CD8-positive, alpha-beta memory T cell (primary cell): ENCODE results near the gene FXYD4. TPM values are rescaled to one million over a fixed set of nuclear protein-coding genes. Genes with fewer than 3 reads are reported as not detected.
A peak's percentile ranks its signal among the peaks of the same experiment; 100 is the strongest.
"Not testable (repeated sequence)": the region's sequence is repeated elsewhere in the genome, so short reads cannot be mapped to it uniquely, and the experiment has no call there.

Experiments
- CTCF ChIA-PET: fragments of 350-600 bp; sonication (Branson Sonifier 250); formaldehyde crosslinking; loops from one replicate; lab custom pipeline; 2021; ENCODE audit warnings: antibody characterized with exemption; lab: Charles Lee
- POLR2A ChIA-PET: fragments of 350-600 bp; sonication (Branson Sonifier 250); formaldehyde crosslinking; loops from one replicate; lab custom pipeline; 2021; ENCODE audit warnings: antibody characterized with exemption; lab: Charles Lee
- DNase-seq, 5 donors: peaks; one replicate each; pipeline versions ENCODE4 v3.0.0 to v3.0.0-alpha.2; 2020 to 2022; ENCODE audit warnings: mixed read lengths in 1 of 5
- H3K27ac ChIP-seq: one replicate; pipeline ENCODE4 v1.7.0; 2013; ENCODE audit warnings: low read depth, mild to moderate bottlenecking, low read length, moderate library complexity
- H3K27me3 ChIP-seq: 2 replicates; pipeline ENCODE4 v1.7.0; 2013; ENCODE audit warnings: low read length, mild to moderate bottlenecking; ENCODE audit not compliant: insufficient read depth, poor library complexity, severe bottlenecking
- H3K36me3 ChIP-seq: 2 replicates; pipeline ENCODE4 v1.7.0; 2013; ENCODE audit warnings: mild to moderate bottlenecking, low read length, moderate library complexity; ENCODE audit not compliant: insufficient read depth
- H3K4me1 ChIP-seq: 2 replicates; pipeline ENCODE4 v1.7.0; 2013; ENCODE audit warnings: mild to moderate bottlenecking, low read length, moderate library complexity; ENCODE audit not compliant: insufficient read depth
- H3K4me3 ChIP-seq: 2 replicates; pipeline ENCODE4 v1.7.0; 2013; ENCODE audit warnings: mild to moderate bottlenecking, low read length
- H3K9me3 ChIP-seq: 2 replicates; pipeline ENCODE4 v1.7.0; 2013; ENCODE audit warnings: mild to moderate bottlenecking, low read length
- H3K27ac Mint-ChIP-seq, 8 donors: one replicate each; pipeline ENCODE4 v1.8.0; 2020 to 2021; ENCODE audit warnings: mixed read lengths in 8 of 8, mild to moderate bottlenecking in 6 of 8, inconsistent platforms in 3 of 8, moderate library complexity in 3 of 8
- H3K27me3 Mint-ChIP-seq, 2 donors: one replicate each; pipeline ENCODE4 v1.8.0; 2020 to 2021; ENCODE audit warnings: mixed read lengths in 2 of 2, mild to moderate bottlenecking in 1 of 2, moderate library complexity in 1 of 2
- H3K36me3 Mint-ChIP-seq, 3 donors: one replicate each; pipeline ENCODE4 v1.8.0; 2020 to 2021; ENCODE audit warnings: mixed read lengths in 3 of 3, inconsistent platforms in 1 of 3, mild to moderate bottlenecking in 1 of 3
- H3K4me1 Mint-ChIP-seq, 3 donors: one replicate each; pipeline ENCODE4 v1.8.0; 2020 to 2021; ENCODE audit warnings: mixed read lengths in 3 of 3, inconsistent platforms in 1 of 3, mild to moderate bottlenecking in 1 of 3
- H3K4me3 Mint-ChIP-seq, 7 donors: one replicate each; pipeline ENCODE4 v1.8.0; 2020 to 2021; ENCODE audit warnings: mixed read lengths in 7 of 7, mild to moderate bottlenecking in 6 of 7, moderate library complexity in 4 of 7, inconsistent platforms in 2 of 7
- H3K9me3 Mint-ChIP-seq, 5 donors: one replicate each; pipeline ENCODE4 v1.8.0; 2020 to 2022; ENCODE audit warnings: mixed read lengths in 5 of 5, mild to moderate bottlenecking in 3 of 5, moderate library complexity in 2 of 5, inconsistent platforms in 1 of 5
- polyA plus RNA-seq: library from polyadenylated mRNA; unstranded; fragments of 300-500 nt; fragmentation: Illumina TruSeq; gene quantifications from one replicate; pipeline ENCODE4 v1.2.3, GENCODE V29; 2021
- total RNA-seq, 2 experiments: library from RNA; stranded (reverse); gene quantifications; one replicate each; pipeline ENCODE4 v1.2.3, GENCODE V29; 2021

The FXYD4 gene, protein sequence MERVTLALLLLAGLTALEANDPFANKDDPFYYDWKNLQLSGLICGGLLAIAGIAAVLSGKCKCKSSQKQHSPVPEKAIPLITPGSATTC
- not detected for total RNA-seq
- not detected for polyA plus RNA-seq

DNA sequence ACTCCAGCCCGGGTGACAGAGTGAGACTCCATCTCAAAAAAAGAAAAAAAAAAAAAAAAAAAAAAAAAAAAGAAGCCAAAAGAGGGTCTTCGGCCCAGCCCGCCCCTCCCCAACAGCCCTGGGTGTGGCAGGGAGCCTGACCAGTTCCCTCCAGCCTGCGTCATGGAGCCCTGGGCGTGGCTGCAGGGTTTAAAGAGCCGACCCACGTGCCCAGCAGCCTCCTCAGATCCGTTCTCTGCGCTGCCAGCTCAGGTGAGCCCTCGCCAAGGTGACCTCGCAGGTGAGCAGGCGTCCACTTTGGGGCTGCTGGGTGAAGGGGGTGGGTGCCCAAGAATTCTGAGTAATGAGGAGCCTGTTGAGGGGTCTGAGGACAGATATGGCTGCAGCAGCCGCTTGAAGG lies at the start of gene FXYD4:
FXYD4 (plus strand) TSS at position 219 of the 400 bp plus-strand sequence. CDS start 2,111 bp downstream, outside the sequence.
- Histone ChIP-seq H3K36me3 (no peaks in the 10 kb centered on the region), H3K27me3 (no peaks in the 10 kb centered on the region), H3K4me3 (no peak within 1 kb of the TSS), H3K27ac (no peak within 1 kb of the TSS), H3K9me3 (no peaks in the 10 kb centered on the region), H3K4me1 (no peaks in the 10 kb centered on the region)
- Mint-ChIP-seq H3K9me3 (no peaks in the 10 kb centered on the region), H3K27me3 (peaks cover 0 to 3% of the 10 kb centered on the region in 2 donors), H3K4me3 (no peak within 1 kb of the TSS), H3K4me1 (peaks cover 10 to 13% (median 11%) of the 10 kb centered on the region in 3 donors), H3K27ac (no peak within 1 kb of the TSS), H3K36me3 (no peaks in the 10 kb centered on the region)
- ChIA-PET CTCF (no interaction called here), POLR2A (no interaction called here)
- DNase-seq: no peak

DNA sequence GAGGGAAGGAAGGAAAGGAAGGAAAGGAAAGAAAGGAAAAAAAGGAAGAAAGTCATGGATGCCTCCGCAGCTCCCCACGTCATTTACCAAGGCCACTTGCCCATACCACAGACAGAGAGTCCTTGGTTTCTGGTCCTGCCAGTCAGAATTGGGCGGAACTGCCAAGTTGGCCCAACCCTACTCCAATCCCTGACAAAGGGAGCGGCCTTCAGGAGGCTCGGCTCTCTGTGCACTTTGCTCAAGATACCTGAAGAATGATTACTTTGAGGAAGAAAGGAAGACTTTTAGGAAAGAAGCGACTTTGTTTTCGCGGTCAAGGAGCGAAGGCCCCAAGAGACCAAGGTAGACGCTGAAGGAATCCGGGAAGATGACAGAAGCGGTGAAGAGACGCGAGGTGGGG lies 49.1 kb upstream of the FXYD4 start:
- Mint-ChIP-seq H3K27me3 (peaks cover 0 to 2% of the 10 kb centered on the region in 2 donors), H3K4me1 (peaks cover 11 to 14% (median 12%) of the 10 kb centered on the region in 3 donors), H3K36me3 (no peaks in the 10 kb centered on the region), H3K9me3 (peaks cover 0 to 7% (median 0%) of the 10 kb centered on the region in 5 donors), H3K27ac (peak overlapping the region in 7 of 8 donors; percentile 9 to 90 (median 81)), H3K4me3 (peak overlapping the region in 6 of 7 donors; percentile 37 to 86 (median 56))
- no peak overlapping the region for H3K4me3 ChIP-seq
- no peak for DNase-seq
- no peaks in the 10 kb centered on the region for H3K27me3 ChIP-seq
- H3K9me3 ChIP-seq: no peaks in the 10 kb centered on the region
- H3K36me3 ChIP-seq: no peaks in the 10 kb centered on the region
- ChIA-PET POLR2A (interaction anchor here (0.7 kb wide), 1 partner anchor 17 kb away, joined by 5 read pairs; no protein-coding TSS in a partner anchor), CTCF (interaction anchor here (1.3 to 2.1 kb wide), 2 partner anchors 26 to 57 kb away, joined by 3 to 5 read pairs; no protein-coding TSS in a partner anchor)
- H3K27ac ChIP-seq: no peak overlapping the region
- H3K4me1 ChIP-seq: no peaks in the 10 kb centered on the region

DNA sequence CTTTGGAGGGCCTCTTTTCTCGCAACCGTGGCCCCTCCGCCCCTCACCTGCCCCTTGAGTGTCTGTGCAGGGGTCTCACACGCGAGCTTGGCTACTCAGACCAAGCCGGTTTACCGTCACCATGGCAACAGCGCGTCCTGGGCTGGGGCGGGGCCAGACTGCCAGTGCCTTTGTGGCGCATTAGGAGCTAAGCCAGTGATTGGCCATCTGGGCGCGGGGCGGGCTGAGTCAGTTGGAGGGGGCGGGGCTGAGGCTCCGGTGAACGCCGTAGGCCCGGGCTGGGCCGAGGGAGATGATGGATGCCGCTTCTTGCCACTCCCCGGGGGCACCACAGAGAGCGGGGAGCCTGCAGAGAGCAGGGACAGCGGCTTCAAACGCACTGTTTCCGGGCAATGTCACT lies 48.7 kb upstream of the FXYD4 start:
- Histone ChIP-seq H3K27ac (no peak overlapping the region), H3K9me3 (no peaks in the 10 kb centered on the region), H3K4me3 (no peak overlapping the region), H3K27me3 (no peaks in the 10 kb centered on the region), H3K4me1 (no peaks in the 10 kb centered on the region), H3K36me3 (no peaks in the 10 kb centered on the region)
- peaks cover 0 to 7% (median 0%) of the 10 kb centered on the region in 5 donors for H3K9me3 Mint-ChIP-seq
- ChIA-PET POLR2A (no interaction called here), CTCF (interaction anchor here (0.6 to 2.1 kb wide), 4 partner anchors 26 to 57 kb away, joined by 3 to 5 read pairs (median 3); no protein-coding TSS in a partner anchor)
- peak overlapping the region in 7 of 8 donors; percentile 9 to 90 (median 81) for H3K27ac Mint-ChIP-seq
- peaks cover 2% of the 10 kb centered on the region in 2 donors for H3K27me3 Mint-ChIP-seq
- peak; percentile 69 to 92 (median 80) for DNase-seq
- H3K4me3 Mint-ChIP-seq: peak overlapping the region in 6 of 7 donors; percentile 37 to 86 (median 56)
- H3K4me1 Mint-ChIP-seq: peaks cover 11 to 17% (median 12%) of the 10 kb centered on the region in 3 donors
- H3K36me3 Mint-ChIP-seq: no peaks in the 10 kb centered on the region

DNA sequence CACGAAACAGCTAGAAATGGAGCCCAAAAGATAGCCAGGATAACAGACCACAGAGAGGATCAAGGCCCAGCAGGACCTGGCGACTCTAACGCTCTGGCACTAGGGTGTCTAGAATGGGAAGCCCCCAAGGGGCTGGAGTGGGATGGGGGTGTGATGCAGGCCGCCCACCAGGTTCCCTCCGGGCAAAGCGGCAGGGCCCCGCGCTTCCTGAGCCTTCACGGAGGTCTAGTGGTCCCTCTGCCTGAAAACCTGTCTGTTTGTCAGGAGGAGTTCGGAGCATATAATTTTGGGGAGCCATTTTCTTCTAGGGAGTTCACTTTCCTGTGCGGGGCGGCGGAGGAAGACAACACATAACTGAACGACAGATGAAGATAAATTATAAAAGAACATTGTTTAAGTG lies 48.2 kb upstream of the FXYD4 start:
- Mint-ChIP-seq H3K27me3 (peaks cover 2 to 4% of the 10 kb centered on the region in 2 donors), H3K4me1 (peaks cover 11 to 17% (median 12%) of the 10 kb centered on the region in 3 donors), H3K9me3 (peaks cover 0 to 7% (median 0%) of the 10 kb centered on the region in 5 donors), H3K36me3 (no peaks in the 10 kb centered on the region), H3K27ac (peak overlapping the region in 5 of 8 donors; percentile 9 to 84 (median 66)), H3K4me3 (peak overlapping the region in 4 of 7 donors; percentile 55 to 86 (median 65))
- Histone ChIP-seq H3K36me3 (no peaks in the 10 kb centered on the region), H3K4me1 (no peaks in the 10 kb centered on the region), H3K27me3 (no peaks in the 10 kb centered on the region), H3K9me3 (no peaks in the 10 kb centered on the region), H3K27ac (no peak overlapping the region), H3K4me3 (no peak overlapping the region)
- DNase-seq: no peak
- ChIA-PET POLR2A (no interaction called here), CTCF (interaction anchor here (0.6 to 2.1 kb wide), 5 partner anchors 21 to 58 kb away, joined by 3 to 5 read pairs (median 3); no protein-coding TSS in a partner anchor)

DNA sequence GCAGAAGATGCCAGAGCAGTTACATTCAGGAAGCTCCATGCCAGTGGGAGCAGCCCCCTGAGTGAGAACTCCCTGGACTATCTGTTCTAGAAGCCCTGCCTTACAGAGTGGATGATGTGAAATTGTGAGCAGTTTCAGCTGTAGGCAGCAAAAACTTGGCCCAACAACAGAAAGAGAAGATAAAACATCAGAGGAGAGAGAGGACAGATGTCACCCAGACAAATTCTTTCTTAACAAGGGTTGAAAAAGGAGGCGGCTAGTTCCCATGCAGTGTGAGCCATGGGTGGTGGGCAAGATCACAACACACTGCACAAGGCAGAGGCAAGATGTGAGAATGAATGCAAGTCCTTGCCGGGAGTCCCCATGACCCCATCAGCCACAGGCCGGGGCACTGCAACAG lies 46.6 kb upstream of the FXYD4 start:
- no peaks in the 10 kb centered on the region for H3K9me3 ChIP-seq
- H3K36me3 ChIP-seq: no peaks in the 10 kb centered on the region
- H3K4me1 Mint-ChIP-seq: peaks cover 11 to 17% (median 12%) of the 10 kb centered on the region in 3 donors
- no peaks in the 10 kb centered on the region for H3K36me3 Mint-ChIP-seq
- H3K27ac Mint-ChIP-seq: no peak overlapping the region
- H3K27ac ChIP-seq: no peak overlapping the region
- DNase-seq: no peak
- no peak overlapping the region for H3K4me3 Mint-ChIP-seq
- H3K27me3 Mint-ChIP-seq: peaks cover 2 to 4% of the 10 kb centered on the region in 2 donors
- ChIA-PET POLR2A (no interaction called here), CTCF (interaction anchor here (2.0 kb wide), 1 partner anchor 20 kb away, joined by 4 read pairs; no protein-coding TSS in a partner anchor)
- H3K27me3 ChIP-seq: no peaks in the 10 kb centered on the region
- no peaks in the 10 kb centered on the region for H3K4me1 ChIP-seq
- no peak overlapping the region for H3K4me3 ChIP-seq
- H3K9me3 Mint-ChIP-seq: peaks cover 0 to 7% (median 0%) of the 10 kb centered on the region in 5 donors

DNA sequence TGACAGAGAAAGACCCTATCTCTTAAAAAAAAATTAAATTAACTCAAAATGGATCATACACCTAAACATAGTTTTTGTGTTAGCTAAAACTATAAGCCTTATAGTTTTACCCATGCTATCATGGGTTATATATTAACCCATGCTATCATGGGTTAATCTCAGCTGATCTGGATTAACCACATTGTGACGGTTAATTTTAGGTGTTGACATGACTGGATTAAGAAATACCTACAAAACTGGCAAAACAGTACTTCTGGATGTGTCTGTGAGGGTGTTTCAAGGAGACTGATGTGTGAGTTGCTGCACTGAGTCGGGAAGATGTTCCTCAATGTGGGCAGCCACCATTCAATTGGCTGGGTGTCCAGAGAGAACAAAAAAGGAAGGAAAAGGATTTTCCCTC lies 44.3 kb upstream of the FXYD4 start:
- Histone ChIP-seq H3K4me1 (peaks cover 9% of the 10 kb centered on the region), H3K27ac (no peak overlapping the region), H3K27me3 (no peaks in the 10 kb centered on the region), H3K4me3 (no peak overlapping the region), H3K9me3 (no peaks in the 10 kb centered on the region), H3K36me3 (no peaks in the 10 kb centered on the region)
- H3K27me3 Mint-ChIP-seq: peaks cover under 1 to 4% of the 10 kb centered on the region in 2 donors
- H3K4me1 Mint-ChIP-seq: peaks cover 18 to 24% (median 21%) of the 10 kb centered on the region in 3 donors
- H3K4me3 Mint-ChIP-seq: no peak overlapping the region
- H3K9me3 Mint-ChIP-seq: no peaks in the 10 kb centered on the region
- POLR2A ChIA-PET: no interaction called here
- no peak for DNase-seq
- peak overlapping the region in 1 of 8 donors; percentile 7 for H3K27ac Mint-ChIP-seq
- CTCF ChIA-PET: no interaction called here
- no peaks in the 10 kb centered on the region for H3K36me3 Mint-ChIP-seq

DNA sequence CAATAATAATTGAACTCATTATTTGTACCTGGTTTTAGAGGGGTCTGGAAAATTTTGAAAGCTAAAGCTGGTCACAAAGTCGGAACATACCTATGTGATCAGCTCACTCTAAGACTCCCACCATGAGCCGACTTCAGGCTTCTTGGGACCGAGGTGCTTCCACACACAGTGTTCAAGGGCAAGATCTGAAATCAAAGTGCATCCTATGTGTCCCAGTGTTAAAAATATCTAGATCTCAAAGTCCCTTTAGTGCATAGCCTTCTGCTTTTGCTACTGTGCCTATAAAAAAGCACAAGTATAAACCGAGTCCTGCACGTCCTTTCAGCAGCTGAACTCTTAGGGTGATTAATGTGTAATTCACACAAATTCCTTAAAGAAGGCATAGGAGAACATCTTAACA lies 43.5 kb upstream of the FXYD4 start:
- peak in 1 of 5 donors; percentile 19 for DNase-seq
- Histone ChIP-seq H3K27ac (no peak overlapping the region), H3K4me1 (peaks cover 17% of the 10 kb centered on the region), H3K27me3 (no peaks in the 10 kb centered on the region), H3K36me3 (no peaks in the 10 kb centered on the region), H3K4me3 (no peak overlapping the region), H3K9me3 (no peaks in the 10 kb centered on the region)
- no peak overlapping the region for H3K4me3 Mint-ChIP-seq
- no peaks in the 10 kb centered on the region for H3K9me3 Mint-ChIP-seq
- CTCF ChIA-PET: interaction anchor here (0.6 to 1.2 kb wide), 3 partner anchors 20 to 62 kb away, joined by 3 read pairs; no protein-coding TSS in a partner anchor
- POLR2A ChIA-PET: interaction anchor here (0.8 kb wide), 1 partner anchor 13 kb away, joined by 3 read pairs; no protein-coding TSS in a partner anchor
- peaks cover 18 to 24% (median 21%) of the 10 kb centered on the region in 3 donors for H3K4me1 Mint-ChIP-seq
- peak overlapping the region in 1 of 8 donors; percentile 30 for H3K27ac Mint-ChIP-seq
- no peaks in the 10 kb centered on the region for H3K36me3 Mint-ChIP-seq
- H3K27me3 Mint-ChIP-seq: peaks cover 0 to 4% of the 10 kb centered on the region in 2 donors

DNA sequence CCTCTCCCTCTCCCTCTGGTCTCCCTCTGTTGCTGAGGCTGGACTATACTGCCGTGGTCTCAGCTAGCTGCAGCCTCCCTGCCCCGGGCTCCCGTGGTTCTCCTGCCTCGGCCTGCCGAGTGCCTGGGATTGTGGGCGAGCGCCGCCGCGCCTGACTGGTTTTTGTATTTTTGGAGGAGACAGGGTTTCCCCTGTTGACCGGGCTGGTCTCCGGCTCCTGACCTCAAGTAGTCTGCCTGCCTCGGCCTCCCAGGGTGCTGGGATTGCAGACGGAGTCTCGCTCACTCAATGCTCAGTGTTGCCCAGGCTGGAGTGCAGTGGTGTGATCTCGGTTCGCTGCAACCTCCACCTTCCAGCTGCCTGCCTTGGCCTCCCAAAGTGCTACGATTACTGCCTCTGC lies 42.6 kb upstream of the FXYD4 start:
- H3K9me3 Mint-ChIP-seq, H3K27ac ChIP-seq, H3K27me3 ChIP-seq, H3K27ac Mint-ChIP-seq, H3K4me3 ChIP-seq, H3K4me3 Mint-ChIP-seq, H3K36me3 ChIP-seq, H3K9me3 ChIP-seq, H3K27me3 Mint-ChIP-seq, H3K36me3 Mint-ChIP-seq: not testable (repeated sequence)
- CTCF ChIA-PET: interaction anchor here (1.2 kb wide), 1 partner anchor 63 kb away, joined by 3 read pairs; no protein-coding TSS in a partner anchor
- POLR2A ChIA-PET: interaction anchor here (0.6 to 0.8 kb wide), 2 partner anchors 14 to 99 kb away, joined by 3 to 4 read pairs; no protein-coding TSS in a partner anchor
- peaks cover 16 to 22% (median 22%) of the 10 kb centered on the region in 3 donors for H3K4me1 Mint-ChIP-seq
- H3K4me1 ChIP-seq: peaks cover 18% of the 10 kb centered on the region
- peak in 1 of 5 donors; percentile 16 for DNase-seq
